Hepatocyte (in vitro differentiated cells): ENCODE data around the gene TLR8. TPM values are rescaled to one million over a fixed set of nuclear protein-coding genes. Genes with fewer than 3 reads are reported as not detected.

ENCODE experiments used
- DNase-seq: peaks from one replicate; pipeline ENCODE4 v3.0.0-alpha.2; 2016; ENCODE audit warnings: low spot score
- H2AFZ ChIP-seq: fragments of 200-600 bp; sonication (generic); 2 replicates; pipeline ENCODE4 v1.6.0; 2016; ENCODE audit warnings: antibody characterized with exemption, mild to moderate bottlenecking
- H3K27ac ChIP-seq: fragments of 200-600 bp; sonication (generic); 2 replicates; pipeline ENCODE4 v1.5.1; 2016; ENCODE audit warnings: mild to moderate bottlenecking
- H3K27me3 ChIP-seq: fragments of 200-600 bp; sonication (generic); 2 replicates; pipeline ENCODE4 v1.6.1; 2016
- H3K36me3 ChIP-seq: fragments of 200-600 bp; sonication (generic); replicated peaks from 2 replicates; pipeline ENCODE4 v1.5.1; 2016; ENCODE audit warnings: low read depth; ENCODE audit not compliant: insufficient read depth
- H3K4me1 ChIP-seq: fragments of 200-600 bp; sonication (generic); 2 replicates; pipeline ENCODE4 v1.5.1; 2016; ENCODE audit warnings: mild to moderate bottlenecking, moderate library complexity; ENCODE audit not compliant: insufficient read depth
- H3K4me2 ChIP-seq: fragments of 200-600 bp; sonication (generic); 2 replicates; pipeline ENCODE4 v1.6.0; 2016
- H3K4me3 ChIP-seq: fragments of 200-600 bp; sonication (generic); 2 replicates; pipeline ENCODE4 v1.5.1; 2016; ENCODE audit warnings: mild to moderate bottlenecking
- H3K79me2 ChIP-seq: fragments of 200-600 bp; sonication (generic); 2 replicates; pipeline ENCODE4 v1.6.0; 2017; ENCODE audit warnings: mild to moderate bottlenecking
- H3K9me2 ChIP-seq: fragments of 200-600 bp; sonication (generic); replicated peaks from 2 replicates; pipeline ENCODE4 v1.6.0; 2017; ENCODE audit warnings: mild to moderate bottlenecking; ENCODE audit not compliant: insufficient read depth
- H3K9me3 ChIP-seq: fragments of 200-600 bp; sonication (generic); 2 replicates; pipeline ENCODE4 v1.5.1; 2016; ENCODE audit warnings: low read depth, mild to moderate bottlenecking
- H4K20me1 ChIP-seq: fragments of 200-600 bp; sonication (generic); 2 replicates; pipeline ENCODE4 v1.6.0; 2016; ENCODE audit warnings: mild to moderate bottlenecking; ENCODE audit not compliant: insufficient read depth, poor library complexity, severe bottlenecking
- CTCF ChIP-seq: fragments of 200-600 bp; sonication (generic); IDR thresholded peaks from 2 replicates; pipeline ENCODE4 v1.5.1; 2016; ENCODE audit warnings: antibody characterized with exemption, mild to moderate bottlenecking; ENCODE audit not compliant: poor library complexity
- EZH2 ChIP-seq: fragments of 200-600 bp; sonication (generic); IDR thresholded peaks from 2 replicates; pipeline ENCODE4 v1.6.1; 2016; ENCODE audit warnings: antibody characterized with exemption, mild to moderate bottlenecking, borderline replicate concordance
- EZH2phosphoT487 ChIP-seq: fragments of 200-600 bp; sonication (generic); IDR thresholded peaks from one replicate; pipeline ENCODE4 v1.6.1; 2018; ENCODE audit warnings: antibody characterized with exemption, mild to moderate bottlenecking, low read depth, moderate library complexity; ENCODE audit not compliant: unreplicated experiment, severe bottlenecking
- WGBS: methylation state at CpG from one replicate; pipeline ENCODE4 v1.1.6; 2016; ENCODE audit warnings: low lambda C conversion rate; ENCODE audit errors: missing lambda C conversion rate; 5-methylcytosine and 5-hydroxymethylcytosine counted together
- polyA plus RNA-seq: library from polyadenylated mRNA; unstranded; fragments of >200 nt; fragmentation: Nextera tagmentation; extraction: Ambion mirVana; gene quantifications from 2 replicates; pipeline ENCODE4 v1.2.1, GENCODE V29; 2016
- total RNA-seq: library from RNA; depleted of rRNA; stranded (reverse); fragments of >200 nt; gene quantifications from 2 replicates; pipeline ENCODE4 v1.2.3, GENCODE V29; 2014

The TLR8 gene
- total and polyA plus RNA-seq, 2 experiments from 2014 or later = 0.07 TPM; not detected in 1

DNA sequence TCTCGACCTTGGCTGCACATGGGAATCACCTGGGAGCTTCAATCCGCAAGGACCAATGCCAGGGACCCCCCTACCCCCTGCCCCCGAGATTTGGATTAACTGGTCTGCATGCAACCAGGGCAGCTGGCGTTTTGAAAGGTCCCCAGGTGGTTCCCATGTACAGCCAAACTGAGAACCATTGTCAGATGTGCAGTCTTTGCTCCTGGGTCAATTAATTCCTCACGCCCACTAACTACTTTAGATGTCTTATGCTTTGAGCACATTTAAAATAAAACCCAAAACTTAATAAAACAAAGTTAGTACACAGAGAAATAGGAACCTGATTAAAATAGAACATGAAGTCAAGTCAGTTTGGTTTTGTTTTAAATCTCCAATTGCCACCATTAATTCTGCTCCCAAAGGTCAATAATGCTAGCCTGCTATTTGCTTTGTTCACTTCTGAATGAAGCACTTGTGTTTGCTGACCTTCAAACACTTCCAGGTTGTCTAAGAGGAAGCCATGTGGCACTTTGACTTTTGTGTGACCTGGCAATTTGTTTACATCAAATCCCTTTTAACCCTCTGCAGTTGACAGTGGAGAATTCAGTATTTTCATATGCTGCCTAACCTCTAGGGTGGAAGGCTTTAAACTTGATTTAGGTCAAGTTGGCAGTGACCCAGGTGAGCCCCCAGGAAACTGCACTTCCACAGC is 41.3 kb downstream of the TLR8 start:
- 75% methylated on average over 5 of the region's 5 CpGs for whole genome bisulfite sequencing
- H3K4me3 ChIP-seq = no peak overlapping the region
- H3K36me3 ChIP-seq = no peaks in the 10 kb centered on the region
- H3K27ac ChIP-seq = peak overlapping the region; percentile 92
- no peaks in the 10 kb centered on the region for H3K79me2 ChIP-seq
- no peak overlapping the region for H3K4me2 ChIP-seq
- H2AFZ ChIP-seq = no peak overlapping the region
- no peaks in the 10 kb centered on the region for H3K27me3 ChIP-seq
- H3K4me1 ChIP-seq = peaks cover 31% of the 10 kb centered on the region
- no peaks in the 10 kb centered on the region for H4K20me1 ChIP-seq
- TF ChIP-seq EZH2phosphoT487 = no peak
- TF ChIP-seq CTCF = no peak
- no peak for TF ChIP-seq EZH2
- no peaks in the 10 kb centered on the region for H3K9me2 ChIP-seq
- H3K9me3 ChIP-seq = no peaks in the 10 kb centered on the region
- DNase-seq = no peak

GRCh38 chrX:12948495-12948894 is 42.1 kb downstream of the TLR8 start:
- Histone ChIP-seq H3K27me3 (no peaks in the 10 kb centered on the region), H3K4me3 (no peak overlapping the region), H3K27ac (peak overlapping the region; percentile 92), H3K79me2 (no peaks in the 10 kb centered on the region), H3K9me2 (no peaks in the 10 kb centered on the region), H2AFZ (no peak overlapping the region), H3K9me3 (no peaks in the 10 kb centered on the region), H4K20me1 (no peaks in the 10 kb centered on the region), H3K4me2 (no peak overlapping the region), H3K4me1 (peaks cover 31% of the 10 kb centered on the region), H3K36me3 (no peaks in the 10 kb centered on the region)
- 100% methylated on average over 2 of the region's 2 CpGs for WGBS
- no peak for DNase-seq
- TF ChIP-seq EZH2phosphoT487 (no peak), CTCF (no peak), EZH2 (no peak)

DNA sequence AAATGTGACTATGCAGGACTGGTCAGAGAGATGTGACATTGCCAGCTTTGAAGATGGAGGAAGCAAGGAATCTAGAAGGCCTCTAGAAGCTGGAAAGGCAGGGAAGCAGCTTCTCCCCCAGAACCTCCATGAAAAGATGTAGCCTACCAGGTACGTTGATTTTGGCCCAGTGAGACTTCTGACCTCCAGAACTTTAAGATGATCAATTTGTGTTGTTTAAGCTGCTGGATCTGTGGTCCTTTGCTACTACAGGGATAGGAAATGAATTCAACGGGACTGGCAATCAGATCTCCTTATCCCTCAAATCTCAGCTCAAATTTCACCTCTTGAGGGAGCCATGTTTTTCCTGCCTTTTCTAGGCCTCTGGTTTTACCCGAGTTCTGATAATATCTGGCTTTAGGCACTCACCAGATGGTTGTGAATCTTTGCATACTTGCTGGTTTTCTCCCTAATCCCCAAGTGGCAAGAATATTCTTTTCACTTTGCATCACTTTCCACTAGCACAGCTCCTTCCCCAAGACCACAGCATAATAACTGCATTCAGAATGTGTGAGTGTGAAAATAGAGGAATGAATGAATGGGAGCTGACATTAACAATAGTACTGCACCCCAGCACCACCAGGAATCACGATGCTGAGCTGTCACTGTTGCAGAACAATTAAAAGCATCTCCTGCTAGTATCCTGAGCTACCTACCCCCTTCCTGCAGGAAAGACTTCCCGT is 42.9 kb downstream of the TLR8 start:
- H3K4me2 ChIP-seq = peak overlapping the region; percentile 46
- H2AFZ ChIP-seq = peak overlapping the region; percentile 13

More for the DNA sequence above, 42.9 kb downstream of the TLR8 start:
- 55% methylated on average over 5 of the region's 5 CpGs for WGBS
- Histone ChIP-seq H3K4me1 (peaks cover 31% of the 10 kb centered on the region), H3K27me3 (no peaks in the 10 kb centered on the region), H4K20me1 (no peaks in the 10 kb centered on the region), H3K4me3 (no peak overlapping the region), H3K9me3 (no peaks in the 10 kb centered on the region), H3K36me3 (no peaks in the 10 kb centered on the region), H3K9me2 (no peaks in the 10 kb centered on the region), H3K79me2 (no peaks in the 10 kb centered on the region), H3K27ac (peak overlapping the region; percentile 83)
- TF ChIP-seq CTCF (no peak), EZH2phosphoT487 (no peak), EZH2 (no peak)
- DNase-seq = no peak
